Vagina (tissue), 2 donors: ENCODE data around the gene RASGEF1C. TPM values are rescaled to one million over a fixed set of nuclear protein-coding genes. Genes with fewer than 3 reads are reported as not detected.
A peak's percentile ranks its signal among the peaks of the same experiment; 100 is the strongest.

Source experiments
- DNase-seq, 2 donors: peaks; one replicate each; pipeline ENCODE4 v3.0.0-alpha.2; 2017; ENCODE audit errors: extremely low spot score in 2 of 2
- H3K27ac ChIP-seq: fragments of 200-600 bp; sonication (generic); one replicate; pipeline ENCODE4 v1.5.1; 2019
- H3K27me3 ChIP-seq: fragments of 200-600 bp; sonication (generic); one replicate; pipeline ENCODE4 v1.5.1; 2019
- H3K36me3 ChIP-seq, 2 donors: fragments of 200-600 bp; sonication (generic); one replicate each; pipeline ENCODE4 v1.5.1; 2017 to 2019
- H3K4me1 ChIP-seq: fragments of 200-600 bp; sonication (generic); one replicate; pipeline ENCODE4 v1.5.1; 2019
- H3K4me3 ChIP-seq, 2 donors: fragments of 200-600 bp; sonication (generic); 1 replicate in 1 of 2; 2 replicates in 1 of 2; pipeline ENCODE4 v1.5.1; 2016 to 2019
- H3K9me3 ChIP-seq: fragments of 200-600 bp; sonication (generic); one replicate; pipeline ENCODE4 v1.5.1; 2019
- POLR2A ChIP-seq, 2 donors: fragments of 450-650 bp; IDR thresholded peaks; one replicate each; pipeline ENCODE4 v1.6.1; 2017; ENCODE audit warnings: antibody characterized with exemption in 2 of 2, mild to moderate bottlenecking in 2 of 2, moderate library complexity in 2 of 2
- POLR2AphosphoS5 ChIP-seq, 2 donors: sonication (generic); formaldehyde crosslinking; IDR thresholded peaks; one replicate each; pipeline ENCODE4 v1.9.0; 2017; ENCODE audit warnings: antibody characterized with exemption in 2 of 2, mild to moderate bottlenecking in 2 of 2, low read depth in 1 of 2; ENCODE audit not compliant: insufficient read depth in 1 of 2
- intact Hi-C: fragments of 100-400 bp; cut with DNase I; formaldehyde crosslinking; loops from one replicate; pipeline ENCODE4 v1.15.1; 2023
- total RNA-seq: library from RNA; depleted of rRNA; stranded (reverse); fragments of >200 nt; gene quantifications from one replicate; pipeline ENCODE4 v1.2.3, GENCODE V29; 2016
- TF ChIP-seq, protein P1 (sequence below), 3 experiments: fragments of 450-650 bp in 2 of 3; fragments of 200-600 bp in 1 of 3; sonication (generic) in 1 of 3; IDR thresholded peaks; one replicate each; pipeline ENCODE4 v1.5.1; 2017 to 2019; ENCODE audit warnings: antibody characterized with exemption in 3 of 3, mild to moderate bottlenecking in 2 of 3, moderate library complexity in 2 of 3

The RASGEF1C gene
- total RNA-seq, 1 donor from 2014 or later, result 2.5 TPM

DNA sequence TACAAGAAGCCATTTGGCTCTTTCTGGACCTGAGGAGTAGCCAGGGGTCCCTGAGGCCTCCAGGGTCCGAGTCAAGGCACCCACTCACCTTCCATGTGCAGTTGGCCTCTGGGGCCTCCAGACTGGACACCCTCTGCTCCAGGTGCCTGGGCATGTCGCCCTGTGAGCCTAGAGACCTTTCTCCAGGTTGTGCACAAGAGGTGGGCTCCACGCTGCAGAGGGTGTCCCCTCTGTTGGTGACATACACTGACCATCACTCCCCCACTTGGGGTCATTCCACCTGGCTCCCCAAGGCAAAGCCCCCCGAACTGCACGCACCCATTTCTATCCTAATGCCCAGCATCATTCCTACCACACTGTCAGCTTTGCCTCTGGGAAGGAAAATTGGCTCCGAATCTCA is 48.8 kb downstream of the RASGEF1C start:
- H3K4me3 ChIP-seq, result no peak overlapping the region
- no peak overlapping the region for H3K27ac ChIP-seq
- intact Hi-C loops, result no loop called here
- no peaks in the 10 kb centered on the region for H3K27me3 ChIP-seq
- no peak for DNase-seq
- no peak for TF ChIP-seq POLR2A (IDR thresholded peaks at IDR 0.05)
- TF ChIP-seq POLR2AphosphoS5 (IDR thresholded peaks at IDR 0.05; ENCODE audit: insufficient read depth in 1 of 2, low read depth in 1 of 2), result no peak
- TF ChIP-seq, protein P1, sequence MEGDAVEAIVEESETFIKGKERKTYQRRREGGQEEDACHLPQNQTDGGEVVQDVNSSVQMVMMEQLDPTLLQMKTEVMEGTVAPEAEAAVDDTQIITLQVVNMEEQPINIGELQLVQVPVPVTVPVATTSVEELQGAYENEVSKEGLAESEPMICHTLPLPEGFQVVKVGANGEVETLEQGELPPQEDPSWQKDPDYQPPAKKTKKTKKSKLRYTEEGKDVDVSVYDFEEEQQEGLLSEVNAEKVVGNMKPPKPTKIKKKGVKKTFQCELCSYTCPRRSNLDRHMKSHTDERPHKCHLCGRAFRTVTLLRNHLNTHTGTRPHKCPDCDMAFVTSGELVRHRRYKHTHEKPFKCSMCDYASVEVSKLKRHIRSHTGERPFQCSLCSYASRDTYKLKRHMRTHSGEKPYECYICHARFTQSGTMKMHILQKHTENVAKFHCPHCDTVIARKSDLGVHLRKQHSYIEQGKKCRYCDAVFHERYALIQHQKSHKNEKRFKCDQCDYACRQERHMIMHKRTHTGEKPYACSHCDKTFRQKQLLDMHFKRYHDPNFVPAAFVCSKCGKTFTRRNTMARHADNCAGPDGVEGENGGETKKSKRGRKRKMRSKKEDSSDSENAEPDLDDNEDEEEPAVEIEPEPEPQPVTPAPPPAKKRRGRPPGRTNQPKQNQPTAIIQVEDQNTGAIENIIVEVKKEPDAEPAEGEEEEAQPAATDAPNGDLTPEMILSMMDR (IDR thresholded peaks at IDR 0.05), result no peak
- no peaks in the 10 kb centered on the region for H3K4me1 ChIP-seq
- H3K9me3 ChIP-seq, result no peaks in the 10 kb centered on the region
- H3K36me3 ChIP-seq, result no peaks in the 10 kb centered on the region

DNA sequence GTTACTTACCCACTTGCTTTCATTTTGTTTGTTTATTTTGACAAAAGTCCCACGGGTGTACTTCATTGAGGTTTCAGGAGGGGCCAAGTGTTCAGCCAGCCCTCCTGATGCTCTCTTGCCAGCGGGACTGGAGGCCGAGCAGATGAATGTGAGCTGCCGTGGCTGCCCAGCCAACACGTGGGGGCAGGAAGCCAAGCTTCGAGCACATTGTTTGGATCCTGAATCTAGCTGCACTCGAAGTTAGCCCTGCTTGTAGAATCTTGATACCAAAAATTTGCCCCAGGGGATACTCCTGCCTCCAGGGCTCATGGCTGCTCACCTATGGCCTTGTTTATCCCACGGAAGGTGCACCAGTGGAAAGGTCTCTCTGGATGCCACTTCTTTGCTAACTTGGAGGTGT is 49.3 kb downstream of the RASGEF1C start:
- TF ChIP-seq, protein P1 (IDR thresholded peaks at IDR 0.05), result no peak
- TF ChIP-seq POLR2AphosphoS5 (IDR thresholded peaks at IDR 0.05; ENCODE audit: insufficient read depth in 1 of 2, low read depth in 1 of 2), result no peak
- no peak for TF ChIP-seq POLR2A (IDR thresholded peaks at IDR 0.05)
- DNase-seq, result no peak
- Histone ChIP-seq H3K4me1 (no peaks in the 10 kb centered on the region), H3K4me3 (no peak overlapping the region), H3K27me3 (no peaks in the 10 kb centered on the region), H3K36me3 (no peaks in the 10 kb centered on the region), H3K27ac (no peak overlapping the region), H3K9me3 (no peaks in the 10 kb centered on the region)
- intact Hi-C loops, result no loop called here

DNA sequence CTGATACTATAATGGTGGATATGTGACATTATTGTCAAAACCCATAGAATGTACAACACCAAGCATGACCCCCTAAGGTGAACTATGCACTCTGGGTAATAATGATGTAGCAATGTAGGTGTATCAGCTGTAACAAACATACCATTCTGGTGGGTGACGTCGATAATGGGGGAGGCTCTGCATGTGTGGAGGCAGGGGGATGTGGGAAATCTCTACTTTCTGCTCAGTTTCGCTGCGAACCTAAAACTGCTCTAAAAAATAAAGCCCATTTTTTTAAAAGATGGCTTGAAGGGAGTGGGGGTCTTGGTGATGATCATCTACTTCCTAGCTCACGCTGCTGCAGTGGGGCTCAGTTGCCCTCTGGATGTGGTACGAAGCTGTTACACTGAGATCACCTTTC is 51.1 kb downstream of the RASGEF1C start:
- no peak overlapping the region for H3K4me3 ChIP-seq
- H3K27ac ChIP-seq, result no peak overlapping the region
- DNase-seq, result no peak
- no peak for TF ChIP-seq POLR2AphosphoS5 (IDR thresholded peaks at IDR 0.05; ENCODE audit: insufficient read depth in 1 of 2, low read depth in 1 of 2)
- no peak for TF ChIP-seq POLR2A (IDR thresholded peaks at IDR 0.05)
- TF ChIP-seq, protein P1 (IDR thresholded peaks at IDR 0.05), result no peak
- no peaks in the 10 kb centered on the region for H3K4me1 ChIP-seq
- no peaks in the 10 kb centered on the region for H3K27me3 ChIP-seq
- H3K36me3 ChIP-seq, result no peaks in the 10 kb centered on the region
- H3K9me3 ChIP-seq, result no peaks in the 10 kb centered on the region
- intact Hi-C loops, result no loop called here

DNA sequence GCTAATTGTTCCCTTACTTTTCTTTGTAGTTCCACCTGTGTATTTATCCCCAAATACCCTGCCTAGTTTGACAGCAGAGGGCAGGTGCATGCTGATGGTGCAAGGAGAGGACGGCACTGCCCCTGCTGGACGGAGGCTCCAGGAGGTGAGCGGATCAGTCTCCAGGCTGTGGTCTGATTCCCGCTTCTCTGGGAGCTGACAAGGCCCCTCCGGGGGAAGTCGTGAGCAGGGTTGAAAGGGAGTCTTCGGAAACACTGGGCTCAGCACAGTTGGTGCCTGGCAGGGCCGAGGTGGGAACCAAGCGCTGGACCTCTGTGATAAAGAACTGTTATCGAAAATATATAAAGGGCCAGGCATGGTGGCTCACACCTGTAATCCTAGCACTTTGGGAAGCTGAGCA is 52.9 kb downstream of the RASGEF1C start:
- TF ChIP-seq POLR2AphosphoS5 (IDR thresholded peaks at IDR 0.05; ENCODE audit: insufficient read depth in 1 of 2, low read depth in 1 of 2) (no peak), POLR2A (IDR thresholded peaks at IDR 0.05) (no peak)
- TF ChIP-seq, protein P1 (IDR thresholded peaks at IDR 0.05), result no peak
- Histone ChIP-seq H3K4me1 (no peaks in the 10 kb centered on the region), H3K4me3 (no peak overlapping the region), H3K27me3 (no peaks in the 10 kb centered on the region), H3K27ac (no peak overlapping the region), H3K9me3 (no peaks in the 10 kb centered on the region), H3K36me3 (no peaks in the 10 kb centered on the region)
- intact Hi-C loops, result no loop called here
- peak in 1 of 2 donors; percentile 60 for DNase-seq

DNA sequence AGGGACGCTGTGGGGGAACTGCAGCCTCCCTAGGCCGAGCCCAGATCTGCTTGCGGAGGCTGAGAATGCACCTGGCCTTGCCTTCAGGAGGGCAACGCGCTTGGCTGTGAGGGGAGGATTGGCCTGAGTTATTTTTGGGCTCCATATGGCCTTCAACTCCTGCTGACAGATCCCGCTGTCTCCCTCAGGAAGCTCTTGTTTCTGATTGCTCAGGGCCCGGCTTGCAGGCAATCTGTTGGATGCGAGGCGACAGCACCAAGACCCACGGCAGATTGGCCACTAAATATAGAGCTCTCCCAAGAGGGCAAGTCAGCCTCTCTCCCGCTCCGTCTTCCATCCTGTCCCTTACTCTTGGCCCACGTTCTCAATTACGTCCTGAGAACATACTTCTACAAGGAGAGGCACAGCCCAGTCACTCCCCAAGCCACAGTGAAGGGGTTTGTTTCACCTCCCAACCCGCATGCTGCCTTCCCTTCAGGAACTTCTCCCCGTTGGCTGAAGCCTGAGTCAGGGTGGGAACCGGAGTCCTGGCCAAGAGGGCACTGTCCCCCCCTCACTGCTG is 53.6 kb downstream of the RASGEF1C start:
- DNase-seq, result peak in 1 of 2 donors; percentile 84
- Histone ChIP-seq H3K4me3 (no peak overlapping the region), H3K27me3 (no peaks in the 10 kb centered on the region), H3K36me3 (no peaks in the 10 kb centered on the region), H3K27ac (no peak overlapping the region), H3K4me1 (no peaks in the 10 kb centered on the region), H3K9me3 (no peaks in the 10 kb centered on the region)
- intact Hi-C loops, result no loop called here
- TF ChIP-seq POLR2A (IDR thresholded peaks at IDR 0.05), result no peak
- TF ChIP-seq, protein P1 (IDR thresholded peaks at IDR 0.05), result no peak
- no peak for TF ChIP-seq POLR2AphosphoS5 (IDR thresholded peaks at IDR 0.05; ENCODE audit: insufficient read depth in 1 of 2, low read depth in 1 of 2)
